KOPT-K1 (cell line): ENCODE data around the gene TMEM198.

Source experiments
- H3K27ac ChIP-seq: fragments of 200-600 bp; sonication (generic); 2 replicates; pipeline ENCODE4 v1.5.1; 2016; ENCODE audit warnings: antibody characterized with exemption, mild to moderate bottlenecking, low read depth, low read length; ENCODE audit not compliant: poor library complexity, severe bottlenecking
- H3K36me3 ChIP-seq: fragments of 200-600 bp; sonication (generic); 2 replicates; pipeline ENCODE4 v1.5.1; 2017; ENCODE audit warnings: antibody characterized with exemption, mild to moderate bottlenecking, low read length, moderate library complexity; ENCODE audit not compliant: insufficient read depth
- H3K9me3 ChIP-seq: fragments of 200-600 bp; sonication (generic); 2 replicates; pipeline ENCODE4 v1.5.1; 2017; ENCODE audit warnings: antibody characterized with exemption, low read length, mild to moderate bottlenecking; ENCODE audit not compliant: insufficient read depth, poor library complexity, severe bottlenecking

Gene TMEM198

DNA sequence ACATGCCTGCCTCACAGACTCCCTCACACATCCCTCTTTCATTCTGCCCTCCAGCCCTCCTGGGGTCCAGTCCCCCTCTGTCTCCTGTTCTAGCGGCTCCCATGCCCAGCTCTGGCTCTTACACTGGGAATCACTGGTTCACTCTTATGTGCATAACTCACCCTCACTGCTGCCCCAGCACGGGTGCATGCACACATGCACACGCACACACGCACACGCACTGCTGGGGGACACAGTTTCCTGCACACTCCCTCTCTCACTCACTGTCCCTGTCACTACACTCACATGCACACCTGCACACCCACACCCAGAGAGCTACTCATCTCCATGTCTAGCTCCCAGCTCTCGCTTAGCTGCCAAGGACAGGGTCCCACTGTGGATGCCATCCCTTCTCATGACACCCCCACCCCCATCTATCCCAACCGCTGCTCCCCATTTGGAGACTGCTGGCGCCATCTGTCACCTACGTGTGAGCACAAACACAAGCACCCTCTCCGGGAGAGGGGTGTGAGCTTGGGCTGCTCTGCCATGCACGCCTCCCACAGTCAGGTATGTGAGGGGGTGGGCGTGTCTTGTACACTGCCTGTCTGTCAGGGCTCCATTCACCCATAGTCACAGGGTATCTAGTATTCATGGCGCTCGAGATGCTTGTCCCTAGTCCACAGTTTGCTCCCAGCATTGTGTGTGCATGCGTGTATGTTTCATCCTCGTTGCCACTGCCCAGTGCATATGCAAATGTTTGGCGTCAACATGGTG lies 27.8 kb upstream of the TMEM198 start:
- no peaks in the 10 kb centered on the region for H3K9me3 ChIP-seq
- no peak overlapping the region for H3K27ac ChIP-seq
- no peaks in the 10 kb centered on the region for H3K36me3 ChIP-seq

DNA sequence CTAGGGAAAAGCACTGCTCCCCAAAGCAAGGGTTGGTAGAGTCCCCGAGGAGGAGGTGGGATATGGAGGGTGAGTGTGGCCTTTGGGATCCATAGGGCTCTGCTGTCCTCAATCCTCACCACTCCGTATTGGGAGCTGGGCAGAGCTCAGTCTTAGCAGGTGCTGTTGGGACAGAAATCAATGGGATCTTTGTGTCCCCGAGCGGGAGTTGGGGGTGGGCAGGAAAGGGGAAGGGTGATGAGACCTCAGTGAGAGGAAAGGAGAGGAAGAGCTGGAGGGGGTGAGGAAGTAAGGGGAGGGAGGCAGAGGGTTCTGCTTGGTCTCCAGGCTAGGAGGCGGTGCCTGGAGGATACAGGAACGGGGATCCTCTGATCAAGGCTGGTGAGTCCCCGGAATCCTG lies 26.9 kb upstream of the TMEM198 start:
- Histone ChIP-seq H3K27ac (no peak overlapping the region), H3K9me3 (no peaks in the 10 kb centered on the region), H3K36me3 (no peaks in the 10 kb centered on the region)

DNA sequence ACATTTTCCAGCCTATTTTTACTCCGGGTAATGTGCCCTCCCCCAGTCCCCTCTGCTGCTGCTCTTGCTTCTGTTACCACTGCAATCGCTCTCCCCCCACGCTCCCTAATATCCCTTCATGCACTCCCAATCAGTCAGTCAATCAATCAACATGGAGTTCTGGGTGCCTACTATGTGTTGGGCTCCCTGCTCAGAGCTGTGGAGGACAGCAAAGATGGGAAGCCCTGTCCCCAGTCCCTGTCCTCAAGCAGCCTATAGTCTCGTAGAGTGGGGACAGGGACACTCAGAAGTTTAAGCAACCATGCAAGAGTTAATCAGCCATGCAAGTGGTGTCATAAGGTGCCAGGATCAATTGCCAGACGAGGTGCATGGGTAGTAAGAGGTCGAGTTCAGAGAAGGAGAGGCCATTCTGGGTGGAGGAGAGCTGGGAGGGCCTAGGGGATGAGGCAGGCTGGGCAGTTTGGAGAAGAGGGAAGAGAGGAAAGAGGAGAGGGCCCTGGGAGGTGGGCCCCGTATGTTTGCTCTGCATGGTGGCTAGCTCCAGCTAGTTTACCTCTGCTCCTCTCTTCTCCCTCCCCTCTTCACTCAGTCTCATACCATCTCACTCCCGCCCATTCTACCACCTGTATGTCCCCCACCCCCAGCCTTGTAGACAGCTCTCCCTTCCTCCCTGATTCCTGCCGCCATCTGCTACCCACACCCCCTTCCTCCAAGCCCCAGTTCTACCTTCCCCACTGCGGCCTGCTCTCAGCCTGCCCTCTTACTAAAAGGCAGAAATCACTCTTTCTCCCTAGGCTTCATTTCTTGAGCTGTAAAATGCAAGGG lies 25.7 kb upstream of the TMEM198 start:
- Histone ChIP-seq H3K27ac (no peak overlapping the region), H3K36me3 (no peaks in the 10 kb centered on the region)

DNA sequence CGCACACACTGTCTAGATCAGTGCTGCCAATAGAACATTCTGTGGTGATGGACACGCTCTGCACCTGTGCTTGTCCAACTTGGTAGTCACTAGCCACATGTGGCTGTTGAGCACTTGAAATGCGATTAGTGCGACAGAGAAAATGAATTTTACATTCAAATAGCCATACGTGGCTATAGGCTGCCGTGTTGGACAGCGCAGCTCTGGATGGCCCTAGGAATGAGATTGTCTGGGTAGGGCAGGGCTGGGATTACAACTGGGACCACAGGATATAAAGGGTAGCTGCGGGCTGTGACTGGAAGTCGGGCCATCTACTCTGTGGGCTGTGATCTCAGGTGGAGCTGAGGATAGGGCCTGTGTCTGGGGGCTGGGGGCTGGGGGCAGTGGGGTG lies 24.3 kb upstream of the TMEM198 start:
- H3K27ac ChIP-seq, result no peak overlapping the region
- no peaks in the 10 kb centered on the region for H3K9me3 ChIP-seq
- no peaks in the 10 kb centered on the region for H3K36me3 ChIP-seq

More for the DNA sequence above, 25.7 kb upstream of the TMEM198 start:
- no peaks in the 10 kb centered on the region for H3K9me3 ChIP-seq

DNA sequence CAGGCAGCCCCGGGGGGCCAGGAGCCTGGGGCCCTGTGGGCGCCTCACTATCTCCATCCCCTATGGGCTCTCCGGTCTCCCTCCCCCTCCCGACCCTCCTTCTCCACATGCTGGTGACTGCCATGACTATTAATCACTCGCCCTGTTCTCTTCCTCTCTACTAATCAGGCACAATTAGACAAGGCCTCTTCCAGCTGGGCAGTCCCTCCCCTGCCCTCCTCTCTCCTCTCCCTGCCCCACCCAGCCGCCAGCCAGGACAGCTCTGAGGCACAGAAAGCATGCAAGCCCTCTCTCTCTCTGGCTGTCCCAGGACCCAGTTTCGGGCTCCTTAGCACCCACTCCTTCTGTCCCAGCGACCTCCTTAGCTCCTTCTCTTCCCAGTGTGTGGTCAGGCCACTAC lies 23.7 kb upstream of the TMEM198 start:
- no peaks in the 10 kb centered on the region for H3K9me3 ChIP-seq
- H3K36me3 ChIP-seq, result no peaks in the 10 kb centered on the region
- H3K27ac ChIP-seq, result no peak overlapping the region

DNA sequence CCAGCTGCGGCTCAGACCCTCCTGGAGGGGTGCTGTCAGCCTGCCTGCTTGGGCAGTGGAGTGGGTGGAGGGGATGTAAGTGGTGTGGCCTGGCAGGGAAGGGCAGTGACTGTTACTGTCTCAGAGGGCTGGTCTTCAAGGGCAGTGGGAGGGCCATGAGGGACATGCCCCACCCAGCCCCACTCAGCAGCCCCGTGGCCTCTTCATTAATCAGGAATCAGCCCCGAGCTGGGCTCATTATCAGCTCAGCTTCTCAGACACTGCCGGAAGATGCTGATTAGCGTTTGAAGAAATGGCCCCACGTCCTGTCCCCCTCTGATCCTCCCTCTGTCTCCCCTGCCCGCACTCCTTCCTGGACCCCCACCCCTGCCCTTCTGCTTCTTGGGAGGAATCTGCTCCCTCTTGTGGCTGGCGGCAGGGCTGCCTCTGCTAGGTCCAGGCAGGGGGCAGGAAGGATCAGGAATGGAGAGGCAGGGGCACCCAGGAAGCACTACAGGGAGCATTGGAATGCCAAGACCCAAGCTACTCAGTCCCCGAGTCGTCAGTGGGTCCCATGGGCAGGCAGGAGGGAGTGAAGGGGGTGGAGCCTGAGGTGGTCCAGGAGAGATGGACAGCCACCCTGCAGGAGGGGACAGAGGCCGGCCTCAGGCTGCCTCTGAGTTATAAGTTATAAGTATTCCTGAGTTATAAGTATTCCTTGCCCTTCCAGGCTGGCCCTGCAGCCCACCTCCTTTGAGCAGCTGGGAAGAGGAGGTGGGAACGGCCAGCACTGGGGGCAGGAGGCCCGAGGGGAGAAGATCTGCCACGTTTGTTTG lies 22.6 kb upstream of the TMEM198 start:
- Histone ChIP-seq H3K27ac (no peak overlapping the region), H3K36me3 (no peaks in the 10 kb centered on the region)

DNA sequence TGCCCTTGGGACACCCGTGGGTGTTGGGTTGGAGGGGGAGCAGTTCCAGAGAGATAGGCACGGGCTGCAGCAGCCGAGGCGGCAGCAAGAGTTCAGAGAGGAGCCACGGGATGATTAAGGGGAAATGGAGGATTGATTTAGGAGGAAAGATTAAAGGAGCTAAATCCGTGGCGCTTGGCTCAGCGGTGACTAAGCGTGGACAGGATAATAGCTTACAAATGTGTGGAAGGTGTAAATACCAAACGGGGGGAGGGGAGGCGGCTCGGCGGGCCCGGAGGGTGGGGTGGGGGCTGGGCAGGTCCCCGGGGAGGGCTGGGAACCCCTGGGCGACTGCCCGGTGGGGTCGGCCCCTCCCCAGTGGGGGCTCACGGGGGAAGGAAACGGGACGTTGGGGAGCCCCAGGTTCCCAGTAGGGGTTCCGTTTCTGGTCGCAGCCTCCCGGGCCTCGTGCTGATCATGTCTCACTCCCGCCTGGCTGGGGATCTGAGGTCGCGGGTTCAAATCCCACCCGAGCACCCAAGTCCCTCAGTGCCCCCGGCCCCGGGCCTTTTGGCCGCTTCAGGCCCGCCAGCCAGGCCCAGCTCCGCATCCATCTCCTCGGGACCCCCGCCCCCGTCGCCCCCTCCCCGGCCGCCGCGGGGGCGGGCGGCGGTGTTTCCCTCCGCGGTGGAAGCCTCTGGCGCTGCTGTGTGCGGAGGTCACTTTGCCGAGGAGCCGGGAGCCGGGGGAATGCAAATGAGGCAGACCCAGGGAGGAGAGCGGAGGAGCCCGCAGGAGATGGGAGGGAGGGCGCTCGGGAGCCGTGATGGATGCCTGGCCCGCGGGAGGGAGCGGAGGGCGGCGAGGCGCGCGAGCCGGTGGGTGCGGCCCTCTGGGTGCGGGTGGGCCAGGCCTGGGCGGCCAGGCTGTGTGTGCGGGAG lies 21.5 kb upstream of the TMEM198 start:
- no peak overlapping the region for H3K27ac ChIP-seq
- no peaks in the 10 kb centered on the region for H3K9me3 ChIP-seq
- no peaks in the 10 kb centered on the region for H3K36me3 ChIP-seq

More for the DNA sequence above, 22.6 kb upstream of the TMEM198 start:
- no peaks in the 10 kb centered on the region for H3K9me3 ChIP-seq

DNA sequence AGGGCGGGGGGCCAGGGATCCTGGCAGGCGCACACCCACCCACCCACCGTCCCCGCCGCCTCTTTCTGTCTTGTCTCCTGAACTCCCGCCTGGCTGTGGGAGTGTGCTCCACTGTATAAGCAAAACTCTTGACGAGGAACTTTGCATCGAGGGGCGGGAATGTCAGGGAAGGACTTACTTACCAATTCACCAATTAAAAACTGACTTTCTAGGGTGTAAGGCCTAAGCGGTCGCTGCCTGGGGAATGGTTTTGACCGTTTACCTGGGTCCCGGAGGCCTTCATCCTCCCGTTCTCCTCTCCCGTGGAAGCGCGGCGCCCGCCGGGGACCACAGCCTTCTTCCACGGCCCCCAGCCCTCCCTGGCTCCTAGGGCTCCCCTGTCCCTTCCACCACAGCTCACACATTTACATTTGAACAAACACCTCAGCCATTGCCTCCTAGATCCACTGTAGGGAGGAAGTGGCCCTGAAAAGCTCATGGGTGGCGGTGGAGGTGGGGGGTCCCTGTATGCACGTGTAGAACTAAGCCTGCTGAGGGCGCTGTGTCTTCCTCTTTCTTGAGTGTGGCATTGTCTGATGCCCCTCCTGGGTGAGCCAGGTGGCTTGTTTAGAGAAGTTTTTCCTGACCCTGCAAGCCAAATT lies 20.7 kb upstream of the TMEM198 start:
- Histone ChIP-seq H3K9me3 (no peaks in the 10 kb centered on the region), H3K36me3 (no peaks in the 10 kb centered on the region), H3K27ac (no peak overlapping the region)

DNA sequence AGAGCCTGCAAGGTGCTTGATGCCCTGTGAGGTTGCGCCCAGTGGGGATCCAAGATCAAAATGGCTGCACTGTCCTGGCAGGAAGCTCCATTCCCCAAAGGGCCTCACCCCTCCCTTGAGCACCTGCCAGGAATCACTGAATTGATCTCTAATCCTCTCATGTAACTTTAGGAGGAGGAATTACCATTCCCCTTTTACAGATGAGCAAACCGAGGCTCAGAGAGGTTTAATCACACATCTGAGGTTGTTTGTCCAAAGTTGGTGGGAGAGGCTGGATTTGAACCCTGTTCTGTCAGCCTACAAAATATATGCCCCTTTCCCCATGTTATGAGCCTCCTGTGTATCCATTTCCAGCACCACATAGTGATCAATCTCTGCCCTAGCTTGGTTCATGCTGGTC lies 19.0 kb upstream of the TMEM198 start:
- Histone ChIP-seq H3K36me3 (no peaks in the 10 kb centered on the region), H3K27ac (no peak overlapping the region), H3K9me3 (no peaks in the 10 kb centered on the region)

DNA sequence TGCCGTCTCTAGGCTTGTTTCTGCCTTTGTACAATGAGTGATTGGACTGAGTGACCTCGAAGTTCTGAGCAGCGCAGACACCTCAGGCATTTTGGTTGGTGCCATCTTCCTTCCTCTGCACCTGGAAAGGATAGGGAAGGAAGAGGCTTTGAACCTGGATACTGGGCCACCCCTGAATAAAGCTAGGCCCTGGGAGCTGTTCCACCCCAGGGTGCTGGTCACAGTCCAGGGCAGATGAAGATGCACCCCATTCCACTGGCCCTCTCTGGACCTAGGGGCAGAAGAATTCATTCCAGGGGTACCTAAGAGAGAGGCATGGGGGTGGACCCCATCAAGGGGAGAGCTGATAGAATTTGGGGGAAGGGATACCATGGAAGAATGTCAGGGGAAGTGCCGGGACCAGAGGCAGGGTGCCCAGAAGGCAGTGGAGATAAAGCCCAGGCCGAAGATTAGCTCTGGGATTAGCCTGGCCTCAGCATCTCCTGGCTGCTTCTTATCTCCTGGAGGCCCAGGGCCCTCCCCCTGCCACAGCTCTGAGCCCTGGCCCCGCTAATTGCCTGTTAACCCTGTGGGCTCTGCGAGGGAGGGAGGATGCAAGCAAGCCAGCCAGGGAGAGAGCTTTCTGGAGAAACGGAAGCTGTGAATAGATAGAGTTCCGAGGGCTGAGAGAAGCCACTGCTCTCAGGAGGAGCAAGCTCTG lies 18.1 kb upstream of the TMEM198 start:
- Histone ChIP-seq H3K9me3 (no peaks in the 10 kb centered on the region), H3K27ac (no peak overlapping the region), H3K36me3 (no peaks in the 10 kb centered on the region)

DNA sequence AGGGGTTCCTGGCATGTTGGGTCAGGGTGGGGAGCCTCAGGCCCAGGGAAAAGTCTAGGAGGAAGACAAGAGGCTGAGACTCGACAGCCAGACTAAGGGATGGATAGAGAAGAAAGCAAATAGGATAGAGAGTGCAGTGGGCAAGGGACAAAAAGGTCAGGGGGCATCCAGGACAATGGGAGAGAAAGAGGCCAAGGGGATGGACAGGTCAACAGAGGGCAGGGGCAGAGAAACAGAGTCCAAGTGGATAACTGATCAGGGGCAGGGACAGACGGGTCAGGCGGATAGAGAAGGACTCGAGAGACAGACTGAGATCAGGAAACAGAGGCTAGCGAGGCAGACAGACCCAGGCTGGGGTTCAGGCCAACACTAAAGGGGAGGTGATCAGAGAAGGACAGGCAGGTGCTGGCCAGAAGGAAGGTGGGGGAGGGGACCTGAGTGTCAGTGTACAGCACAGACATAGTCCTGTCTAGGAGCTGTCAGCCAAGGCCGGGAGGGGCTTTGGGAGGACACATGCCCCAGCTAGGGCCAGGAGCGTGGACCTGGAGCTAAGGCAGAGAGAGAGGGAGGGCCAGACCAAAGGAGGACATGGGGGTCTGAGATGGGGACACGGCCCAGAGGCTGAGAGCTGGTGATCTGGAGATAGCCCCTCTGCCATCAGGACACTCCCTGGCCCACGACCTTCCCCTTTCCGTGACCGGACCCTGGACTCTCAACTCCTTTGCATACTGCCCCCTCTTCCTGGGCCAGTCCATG lies 17.3 kb upstream of the TMEM198 start:
- Histone ChIP-seq H3K9me3 (no peaks in the 10 kb centered on the region), H3K36me3 (no peaks in the 10 kb centered on the region), H3K27ac (no peak overlapping the region)

DNA sequence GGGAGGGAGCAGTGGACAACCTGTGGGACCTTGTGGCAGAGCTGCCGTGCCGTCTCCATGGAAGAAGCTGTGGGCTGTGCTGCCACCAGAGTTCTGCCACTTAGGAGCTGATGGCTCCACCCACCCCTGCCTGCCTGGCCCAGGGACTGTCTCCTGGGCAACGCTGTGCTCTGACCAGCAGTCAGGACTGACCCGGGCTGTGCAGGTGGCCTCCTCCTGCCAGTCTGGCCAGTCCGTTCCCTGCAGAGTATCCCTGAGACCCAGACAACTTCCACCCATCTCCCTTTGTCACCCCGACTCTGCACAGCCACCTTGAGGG lies 16.8 kb upstream of the TMEM198 start:
- Histone ChIP-seq H3K27ac (no peak overlapping the region), H3K36me3 (no peaks in the 10 kb centered on the region), H3K9me3 (no peaks in the 10 kb centered on the region)

DNA sequence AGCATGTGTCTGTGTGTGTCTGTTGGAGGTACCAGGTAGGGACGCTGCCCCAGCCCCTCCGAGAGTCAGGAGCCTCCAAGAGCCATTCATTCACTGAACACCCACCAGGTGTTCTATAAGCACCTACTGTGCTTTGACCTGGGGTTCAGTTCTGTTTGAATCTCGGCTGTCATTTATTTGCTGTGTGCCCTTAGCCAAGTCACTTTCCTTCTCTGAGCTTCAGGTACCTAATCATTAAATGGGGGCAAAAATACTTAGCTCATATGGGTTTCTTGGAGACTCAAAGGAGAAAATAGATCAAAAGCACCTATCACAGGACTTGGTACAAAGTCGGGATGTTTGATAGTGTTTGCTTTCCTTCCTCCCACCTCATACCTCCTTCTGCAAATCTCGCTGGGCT lies 16.4 kb upstream of the TMEM198 start:
- no peaks in the 10 kb centered on the region for H3K9me3 ChIP-seq
- H3K36me3 ChIP-seq, result no peaks in the 10 kb centered on the region
- H3K27ac ChIP-seq, result no peak overlapping the region
